Left renal pelvis (tissue), 4 donors: ENCODE measurements around the gene MARCHF5. TPM values are rescaled to one million over a fixed set of nuclear protein-coding genes. Genes with fewer than 3 reads are reported as not detected.
"Not testable (repeated sequence)": the region's sequence is repeated elsewhere in the genome, so short reads cannot be mapped to it uniquely, and the experiment has no call there.

Experiments used
- DNase-seq, 4 donors: peaks; one replicate each; pipeline ENCODE4 v3.0.0-alpha.2; 2013; ENCODE audit warnings: low read depth in 4 of 4, low spot score in 3 of 4
- polyA plus RNA-seq, 4 donors: library from polyadenylated mRNA; unstranded; fragments of 120-200 nt; gene quantifications; one replicate each; pipeline ENCODE4 v1.2.1, GENCODE V29; 2013; ENCODE audit not compliant: insufficient read length in 4 of 4

MARCHF5 gene
- polyA plus RNA-seq, 4 donors = 61.3 to 82.3 (median 78.7) TPM

DNA sequence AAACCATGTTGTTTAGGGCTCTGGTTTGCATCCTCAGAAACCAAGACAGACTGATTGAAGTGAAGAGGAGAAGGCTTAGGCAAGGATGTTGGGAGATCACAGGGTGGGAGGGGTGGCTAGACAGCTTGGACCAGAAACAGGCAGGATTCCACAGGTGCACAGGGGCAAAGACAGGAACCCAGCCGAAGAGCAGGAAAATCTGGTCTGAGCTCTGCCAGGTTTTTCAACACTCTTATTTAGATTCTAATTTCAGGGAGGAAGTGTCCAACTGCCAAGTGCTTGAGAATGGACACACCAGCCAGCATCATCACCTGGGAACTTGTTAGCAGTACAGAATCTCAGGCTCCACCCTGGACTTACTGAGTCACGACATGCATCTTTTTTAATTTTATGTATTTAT is 93.8 kb downstream of the MARCHF5 start:
- no peak for DNase-seq

DNA sequence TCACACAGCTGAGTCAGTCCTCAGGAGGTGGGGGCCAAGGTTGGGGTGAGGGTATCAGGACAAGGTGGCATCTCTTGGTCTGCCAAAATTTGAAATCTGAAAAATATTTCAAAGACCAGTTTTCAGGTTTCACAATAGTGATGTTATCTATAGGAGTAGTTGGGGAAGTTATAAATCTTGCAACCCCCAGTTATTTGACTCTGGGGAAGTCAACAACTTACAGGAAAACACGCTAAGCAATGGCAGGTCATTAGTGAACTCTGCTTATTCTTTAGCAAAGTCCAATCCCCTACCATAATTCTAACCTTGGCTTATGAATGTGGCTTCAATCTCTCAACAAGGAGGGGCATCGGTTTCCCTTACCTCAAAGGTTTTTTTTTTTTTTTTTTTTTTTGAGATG is 94.9 kb downstream of the MARCHF5 start:
- no peak for DNase-seq

GRCh38 chr10:92387289-92387940 is 96.4 kb downstream of the MARCHF5 start:
- peak; percentile 36 to 77 (median 61) for DNase-seq

GRCh38 chr10:92393173-92393572 is 102.2 kb downstream of the MARCHF5 start:
- DNase-seq = not testable (repeated sequence)

- no peak for DNase-seq
Observed at GRCh38 chr10:92395271-92395670, 104.3 kb downstream of the MARCHF5 start.

- DNase-seq = not testable (repeated sequence)
Observed at GRCh38 chr10:92402234-92402633, 111.3 kb downstream of the MARCHF5 start.

Other genes starting within 250 kb of the MARCHF5 start
- gene CPEB3, start 89 bp upstream of the MARCHF5 start, polyA plus RNA-seq = 1 to 10 TPM; 2.3 to 4.0 (median 3.7) TPM